ENCODE results near the gene CHD2.

DNA sequence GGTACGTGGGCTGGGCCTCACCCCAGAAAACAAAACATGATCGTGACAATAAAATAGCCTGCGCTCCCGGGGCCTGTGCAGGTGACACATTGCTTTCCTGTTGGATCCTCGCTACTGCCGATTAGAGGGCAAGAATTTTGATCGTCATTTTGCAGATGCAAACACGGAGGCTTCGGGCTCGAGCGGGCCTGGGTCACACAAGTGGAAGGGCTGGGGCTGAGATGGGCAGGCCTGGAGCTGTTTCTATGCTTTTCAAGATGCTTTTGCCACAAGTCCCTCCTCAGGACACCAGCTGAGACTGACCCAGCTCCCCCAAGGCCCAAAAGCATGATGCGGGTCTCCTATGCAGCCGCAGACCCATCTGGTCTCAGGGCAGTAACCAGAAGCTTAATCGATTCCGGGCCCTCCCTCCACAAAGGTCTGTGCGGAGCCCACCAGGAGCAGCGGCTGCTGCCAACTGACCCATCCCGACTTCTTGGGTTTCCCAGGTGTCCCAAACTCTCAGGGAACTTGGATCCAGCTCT lies 158.8 kb downstream of the CHD2 start:
- TF ChIP-seq, protein P1, sequence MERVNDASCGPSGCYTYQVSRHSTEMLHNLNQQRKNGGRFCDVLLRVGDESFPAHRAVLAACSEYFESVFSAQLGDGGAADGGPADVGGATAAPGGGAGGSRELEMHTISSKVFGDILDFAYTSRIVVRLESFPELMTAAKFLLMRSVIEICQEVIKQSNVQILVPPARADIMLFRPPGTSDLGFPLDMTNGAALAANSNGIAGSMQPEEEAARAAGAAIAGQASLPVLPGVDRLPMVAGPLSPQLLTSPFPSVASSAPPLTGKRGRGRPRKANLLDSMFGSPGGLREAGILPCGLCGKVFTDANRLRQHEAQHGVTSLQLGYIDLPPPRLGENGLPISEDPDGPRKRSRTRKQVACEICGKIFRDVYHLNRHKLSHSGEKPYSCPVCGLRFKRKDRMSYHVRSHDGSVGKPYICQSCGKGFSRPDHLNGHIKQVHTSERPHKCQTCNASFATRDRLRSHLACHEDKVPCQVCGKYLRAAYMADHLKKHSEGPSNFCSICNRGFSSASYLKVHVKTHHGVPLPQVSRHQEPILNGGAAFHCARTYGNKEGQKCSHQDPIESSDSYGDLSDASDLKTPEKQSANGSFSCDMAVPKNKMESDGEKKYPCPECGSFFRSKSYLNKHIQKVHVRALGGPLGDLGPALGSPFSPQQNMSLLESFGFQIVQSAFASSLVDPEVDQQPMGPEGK (CRISPR knock-in tag; IDR thresholded peaks at IDR 0.05; ENCODE audit: borderline replicate concordance) = no peak
- TF ChIP-seq ESRRG (CRISPR knock-in tag; IDR thresholded peaks at IDR 0.05) (no peak), TCF4 (CRISPR knock-in tag; IDR thresholded peaks at IDR 0.05; ENCODE audit: borderline replicate concordance) (no peak), ZFP3 (CRISPR knock-in tag; IDR thresholded peaks at IDR 0.05) (no peak), ZNF8 (CRISPR knock-in tag; IDR thresholded peaks at IDR 0.05) (no peak), ZC3H10 (CRISPR knock-in tag; IDR thresholded peaks at IDR 0.05) (no peak), ISL1 (CRISPR knock-in tag; IDR thresholded peaks at IDR 0.05) (no peak), OSR1 (CRISPR knock-in tag; IDR thresholded peaks at IDR 0.05) (no peak)
- TF ChIP-seq, protein P2, sequence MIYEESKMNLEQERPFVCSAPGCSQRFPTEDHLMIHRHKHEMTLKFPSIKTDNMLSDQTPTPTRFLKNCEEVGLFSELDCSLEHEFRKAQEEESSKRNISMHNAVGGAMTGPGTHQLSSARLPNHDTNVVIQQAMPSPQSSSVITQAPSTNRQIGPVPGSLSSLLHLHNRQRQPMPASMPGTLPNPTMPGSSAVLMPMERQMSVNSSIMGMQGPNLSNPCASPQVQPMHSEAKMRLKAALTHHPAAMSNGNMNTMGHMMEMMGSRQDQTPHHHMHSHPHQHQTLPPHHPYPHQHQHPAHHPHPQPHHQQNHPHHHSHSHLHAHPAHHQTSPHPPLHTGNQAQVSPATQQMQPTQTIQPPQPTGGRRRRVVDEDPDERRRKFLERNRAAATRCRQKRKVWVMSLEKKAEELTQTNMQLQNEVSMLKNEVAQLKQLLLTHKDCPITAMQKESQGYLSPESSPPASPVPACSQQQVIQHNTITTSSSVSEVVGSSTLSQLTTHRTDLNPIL (CRISPR knock-in tag; IDR thresholded peaks at IDR 0.05; ENCODE audit: low read depth) = no peak
- TF ChIP-seq, protein P3, sequence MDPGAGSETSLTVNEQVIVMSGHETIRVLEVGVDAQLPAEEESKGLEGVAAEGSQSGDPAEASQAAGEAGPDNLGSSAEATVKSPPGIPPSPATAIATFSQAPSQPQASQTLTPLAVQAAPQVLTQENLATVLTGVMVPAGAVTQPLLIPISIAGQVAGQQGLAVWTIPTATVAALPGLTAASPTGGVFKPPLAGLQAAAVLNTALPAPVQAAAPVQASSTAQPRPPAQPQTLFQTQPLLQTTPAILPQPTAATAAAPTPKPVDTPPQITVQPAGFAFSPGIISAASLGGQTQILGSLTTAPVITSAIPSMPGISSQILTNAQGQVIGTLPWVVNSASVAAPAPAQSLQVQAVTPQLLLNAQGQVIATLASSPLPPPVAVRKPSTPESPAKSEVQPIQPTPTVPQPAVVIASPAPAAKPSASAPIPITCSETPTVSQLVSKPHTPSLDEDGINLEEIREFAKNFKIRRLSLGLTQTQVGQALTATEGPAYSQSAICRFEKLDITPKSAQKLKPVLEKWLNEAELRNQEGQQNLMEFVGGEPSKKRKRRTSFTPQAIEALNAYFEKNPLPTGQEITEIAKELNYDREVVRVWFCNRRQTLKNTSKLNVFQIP (CRISPR knock-in tag; IDR thresholded peaks at IDR 0.05; ENCODE audit: borderline replicate concordance, low read depth) = no peak
